Central memory CD8-positive, alpha-beta T cell (primary cell): ENCODE results near the gene IGSF3.
"Not testable (repeated sequence)": the region's sequence is repeated elsewhere in the genome, so short reads cannot be mapped to it uniquely, and the experiment has no call there.

Experiments used
- ATAC-seq: fragments of 150-1000 bp; cut with Tn5 transposase; replicated peaks from 2 replicates; pipeline ENCODE4 v1.10.0; 2022; ENCODE audit warnings: mild to moderate bottlenecking, moderate FRiP score, moderate number of reproducible peaks; ENCODE audit not compliant: poor library complexity, severe bottlenecking; ENCODE audit errors: extremely low read depth
- DNase-seq, 2 donors: peaks; one replicate each; pipeline ENCODE4 v3.0.0; 2021; ENCODE audit warnings: low spot score in 2 of 2
- H3K27ac Mint-ChIP-seq: one replicate; pipeline ENCODE4 v1.8.0; 2022; ENCODE audit warnings: low read depth, mild to moderate bottlenecking, moderate library complexity, mixed read lengths
- H3K27me3 Mint-ChIP-seq: one replicate; pipeline ENCODE4 v1.8.0; 2022; ENCODE audit warnings: mixed read lengths
- H3K36me3 Mint-ChIP-seq: one replicate; pipeline ENCODE4 v1.8.0; 2022; ENCODE audit warnings: mild to moderate bottlenecking, moderate library complexity, mixed read lengths; ENCODE audit not compliant: insufficient read depth
- H3K4me1 Mint-ChIP-seq: one replicate; pipeline ENCODE4 v1.8.0; 2022; ENCODE audit warnings: mixed read lengths
- H3K4me3 Mint-ChIP-seq: one replicate; pipeline ENCODE4 v1.8.0; 2022; ENCODE audit warnings: mild to moderate bottlenecking, moderate library complexity, mixed read lengths
- H3K9me3 Mint-ChIP-seq: one replicate; pipeline ENCODE4 v1.8.0; 2022; ENCODE audit warnings: mixed read lengths

The IGSF3 gene

DNA sequence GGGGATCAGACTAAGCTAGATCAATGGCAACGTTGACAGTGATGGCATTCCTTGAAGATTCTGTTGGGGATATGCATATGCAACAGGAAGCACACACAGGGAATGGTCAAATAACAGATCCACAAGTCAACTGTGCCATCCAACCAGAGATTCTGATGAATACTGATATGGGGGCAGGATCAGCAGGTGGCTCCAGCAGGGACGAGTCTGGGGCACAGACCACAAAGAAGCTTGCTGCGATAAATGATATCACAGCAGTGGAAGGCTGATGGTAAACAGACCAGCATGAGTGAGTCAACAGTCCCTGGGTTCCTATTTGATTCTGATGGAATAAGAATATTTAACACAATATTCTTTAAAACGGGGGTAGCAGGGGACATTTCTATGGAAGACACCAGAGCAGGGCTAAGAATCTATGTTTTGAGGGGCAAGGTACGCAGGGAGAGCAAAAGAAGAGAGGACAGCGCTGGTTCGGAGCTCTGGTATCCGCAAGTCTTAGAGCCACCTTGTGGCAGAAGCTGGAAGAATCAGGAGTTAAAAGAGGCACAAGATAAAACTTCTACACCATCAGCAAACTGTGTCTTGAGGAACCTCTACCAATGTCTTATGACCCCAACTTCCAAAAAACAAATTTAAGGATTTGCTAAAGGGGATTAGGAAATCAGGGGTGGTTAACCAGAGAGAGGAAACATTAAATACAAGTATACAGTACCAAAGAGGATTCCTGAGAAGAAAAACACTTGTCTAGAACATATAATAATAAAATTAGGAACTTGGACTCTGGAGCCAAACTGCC, 71.4 kb downstream of the IGSF3 start:
- peak overlapping the region; percentile 23 for H3K4me3 Mint-ChIP-seq
- not testable (repeated sequence) for H3K27ac Mint-ChIP-seq, H3K36me3 Mint-ChIP-seq, H3K9me3 Mint-ChIP-seq
- peak; percentile 76 for ATAC-seq
- peaks cover 11% of the 10 kb centered on the region for H3K27me3 Mint-ChIP-seq
- H3K4me1 Mint-ChIP-seq: peaks cover 12% of the 10 kb centered on the region
- peak in 1 of 2 donors; percentile 31 for DNase-seq

DNA sequence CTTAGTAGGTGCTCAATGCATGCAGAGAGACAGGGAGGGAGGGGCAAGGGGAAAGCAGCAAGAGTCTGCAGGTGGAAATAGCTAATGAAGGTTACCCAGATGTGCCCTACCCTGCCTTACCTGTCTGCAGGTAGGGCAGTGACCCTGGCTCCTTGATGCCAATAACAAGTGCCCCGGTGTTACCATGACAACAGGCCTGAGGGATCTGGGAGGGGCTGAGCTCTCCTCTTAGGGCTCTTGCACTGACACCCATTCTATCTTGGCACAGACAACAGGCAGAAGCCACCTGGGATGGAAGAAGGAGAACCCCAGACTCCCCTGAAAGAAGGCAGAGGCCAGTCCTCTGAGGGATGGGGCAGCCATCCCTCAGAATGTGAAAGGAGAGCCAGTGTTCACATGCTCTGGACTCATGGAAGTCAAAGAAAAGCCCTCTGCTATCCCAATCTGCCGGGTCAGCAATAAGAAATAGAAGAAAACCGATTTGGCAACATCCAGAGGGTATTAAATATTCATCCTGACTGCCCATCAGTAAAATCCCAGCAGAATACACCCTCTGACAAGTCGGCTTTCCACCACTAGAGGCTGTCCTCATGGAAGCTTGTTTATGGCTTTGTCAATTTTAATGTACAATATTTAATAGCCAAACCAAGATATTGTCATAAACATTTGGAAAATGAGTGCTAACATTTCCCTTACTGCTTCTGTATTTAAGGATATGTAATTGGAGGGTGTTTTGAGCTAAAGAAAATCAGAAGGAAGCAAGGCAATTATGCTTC, 72.3 kb downstream of the IGSF3 start:
- not testable (repeated sequence) for ATAC-seq, DNase-seq, H3K4me3 Mint-ChIP-seq, H3K9me3 Mint-ChIP-seq, H3K27ac Mint-ChIP-seq, H3K36me3 Mint-ChIP-seq
- H3K27me3 Mint-ChIP-seq: peaks cover 11% of the 10 kb centered on the region
- peaks cover 12% of the 10 kb centered on the region for H3K4me1 Mint-ChIP-seq

DNA sequence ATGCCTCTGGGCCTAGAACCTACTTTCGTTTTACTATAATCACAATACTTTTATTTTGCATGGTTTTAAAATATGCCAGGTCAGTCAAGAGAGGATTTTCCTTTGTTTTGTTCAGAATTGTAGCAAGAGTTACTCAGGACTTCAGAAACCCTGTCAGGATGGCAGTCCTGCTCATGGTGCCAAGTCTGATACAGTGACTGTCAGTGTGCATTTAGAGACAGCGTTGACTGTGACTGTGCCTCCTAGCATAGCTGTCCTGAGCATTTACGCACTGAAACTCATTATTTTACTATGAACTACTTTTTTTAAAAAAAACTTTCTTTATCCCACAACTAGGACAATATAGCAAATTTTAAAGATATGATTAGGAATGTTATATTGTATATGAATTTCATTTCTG, 73.6 kb downstream of the IGSF3 start:
- not testable (repeated sequence) for H3K36me3 Mint-ChIP-seq, DNase-seq, H3K4me3 Mint-ChIP-seq, ATAC-seq, H3K9me3 Mint-ChIP-seq, H3K27ac Mint-ChIP-seq
- H3K4me1 Mint-ChIP-seq: peaks cover 12% of the 10 kb centered on the region
- H3K27me3 Mint-ChIP-seq: peaks cover 11% of the 10 kb centered on the region

DNA sequence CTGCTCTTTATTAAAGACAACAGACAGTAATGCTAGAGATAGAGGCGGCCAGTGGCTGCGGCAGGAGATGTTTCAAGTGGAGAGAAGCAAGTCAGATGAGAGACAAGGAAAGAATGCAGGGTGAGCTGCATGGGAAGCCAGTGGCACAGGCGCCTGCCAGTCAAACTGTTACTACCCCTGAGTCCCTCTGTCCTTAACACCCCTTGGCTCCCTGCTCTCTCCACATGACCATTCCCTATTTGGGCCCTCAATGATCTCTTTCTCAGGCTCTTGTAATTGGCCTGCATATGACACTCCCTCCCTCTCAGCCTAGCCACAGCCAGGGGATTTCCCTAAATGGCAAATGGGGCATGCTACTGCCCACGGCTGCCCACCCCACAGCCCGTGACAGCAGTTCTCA, 74.1 kb downstream of the IGSF3 start:
- Mint-ChIP-seq H3K27me3 (peaks cover 11% of the 10 kb centered on the region), H3K4me1 (peaks cover 12% of the 10 kb centered on the region)
- H3K9me3 Mint-ChIP-seq, ATAC-seq, H3K36me3 Mint-ChIP-seq, H3K27ac Mint-ChIP-seq, DNase-seq, H3K4me3 Mint-ChIP-seq: not testable (repeated sequence)

DNA sequence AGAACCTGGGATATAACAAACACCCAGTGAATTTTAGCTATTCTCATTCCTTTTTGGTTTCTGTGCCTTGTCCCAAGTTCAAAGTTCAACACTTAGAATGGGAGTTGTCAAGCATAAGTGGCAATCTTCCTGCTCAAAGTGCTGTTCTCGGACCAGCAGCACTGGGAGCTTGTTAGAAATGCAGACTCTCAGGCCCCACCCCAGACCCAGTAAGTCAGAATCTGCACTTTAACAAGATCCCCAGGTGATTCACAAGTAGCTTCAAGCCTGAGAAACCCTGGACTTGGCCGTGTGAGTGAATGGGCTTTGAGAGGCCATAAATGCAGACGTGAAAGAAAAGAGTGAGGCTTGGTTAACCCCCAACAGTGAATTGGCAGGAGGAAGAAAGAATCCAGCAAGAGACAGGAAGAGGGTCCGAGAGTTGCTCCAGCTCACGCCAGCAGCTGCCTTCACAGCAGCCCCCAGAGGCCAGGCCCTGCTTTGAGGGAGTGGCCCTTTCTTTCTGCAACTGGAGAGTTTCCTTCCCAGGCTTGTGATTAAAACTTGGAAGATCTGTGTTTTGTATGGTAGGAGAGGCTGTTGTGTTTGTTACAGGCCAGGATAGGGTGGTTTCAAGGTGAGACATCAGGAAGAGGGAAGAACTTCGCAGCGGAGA, 75.5 kb downstream of the IGSF3 start:
- peaks cover 12% of the 10 kb centered on the region for H3K4me1 Mint-ChIP-seq
- H3K9me3 Mint-ChIP-seq, DNase-seq, H3K27ac Mint-ChIP-seq, H3K36me3 Mint-ChIP-seq, H3K4me3 Mint-ChIP-seq, ATAC-seq: not testable (repeated sequence)
- H3K27me3 Mint-ChIP-seq: peaks cover 11% of the 10 kb centered on the region

DNA sequence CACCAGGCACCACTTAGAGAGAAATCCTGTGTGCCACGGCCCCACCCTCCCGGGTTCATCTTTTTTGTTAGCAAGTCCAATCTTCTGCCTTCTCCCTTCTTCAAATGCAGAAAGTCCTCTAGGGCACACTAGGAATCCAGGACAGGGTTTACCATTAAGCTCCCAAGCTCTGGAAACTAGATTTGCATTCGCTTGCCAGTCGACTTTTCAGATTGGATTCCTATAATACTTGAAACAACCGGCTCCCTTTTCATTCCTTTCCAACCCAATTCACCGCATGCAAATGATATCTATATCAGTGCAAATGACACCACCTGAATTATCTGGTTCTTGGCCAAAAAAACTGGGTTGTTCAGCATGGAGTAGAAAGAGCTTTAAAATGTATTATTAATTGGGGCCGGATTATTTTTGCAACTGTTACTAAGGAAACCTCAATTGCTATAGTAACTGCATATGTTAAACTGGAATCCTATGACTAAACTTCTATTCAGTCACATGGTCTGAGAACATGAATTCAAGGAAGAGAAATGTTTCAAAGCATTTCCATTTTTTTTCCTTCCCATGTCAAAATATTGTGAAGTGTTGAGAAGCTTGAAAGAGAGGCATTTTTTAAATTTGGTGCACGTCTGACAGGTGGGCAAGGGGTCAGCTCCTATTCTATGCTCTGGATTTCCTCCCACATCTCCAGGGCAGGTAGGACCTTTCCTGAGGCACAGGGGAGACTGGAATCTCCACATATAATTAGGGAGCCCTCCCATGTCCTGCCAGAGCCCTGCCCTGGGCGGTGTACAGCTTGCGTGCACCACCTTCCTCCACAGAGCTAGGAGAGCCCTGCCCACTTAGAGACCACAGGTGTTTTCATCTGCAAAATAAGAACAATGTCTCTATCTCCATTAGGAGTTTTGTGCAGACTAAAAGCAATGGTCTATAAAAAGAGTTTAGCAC, 76.3 kb downstream of the IGSF3 start:
- DNase-seq, H3K4me3 Mint-ChIP-seq, H3K9me3 Mint-ChIP-seq, H3K36me3 Mint-ChIP-seq, ATAC-seq, H3K27ac Mint-ChIP-seq, H3K4me1 Mint-ChIP-seq: not testable (repeated sequence)
- peaks cover 11% of the 10 kb centered on the region for H3K27me3 Mint-ChIP-seq

DNA sequence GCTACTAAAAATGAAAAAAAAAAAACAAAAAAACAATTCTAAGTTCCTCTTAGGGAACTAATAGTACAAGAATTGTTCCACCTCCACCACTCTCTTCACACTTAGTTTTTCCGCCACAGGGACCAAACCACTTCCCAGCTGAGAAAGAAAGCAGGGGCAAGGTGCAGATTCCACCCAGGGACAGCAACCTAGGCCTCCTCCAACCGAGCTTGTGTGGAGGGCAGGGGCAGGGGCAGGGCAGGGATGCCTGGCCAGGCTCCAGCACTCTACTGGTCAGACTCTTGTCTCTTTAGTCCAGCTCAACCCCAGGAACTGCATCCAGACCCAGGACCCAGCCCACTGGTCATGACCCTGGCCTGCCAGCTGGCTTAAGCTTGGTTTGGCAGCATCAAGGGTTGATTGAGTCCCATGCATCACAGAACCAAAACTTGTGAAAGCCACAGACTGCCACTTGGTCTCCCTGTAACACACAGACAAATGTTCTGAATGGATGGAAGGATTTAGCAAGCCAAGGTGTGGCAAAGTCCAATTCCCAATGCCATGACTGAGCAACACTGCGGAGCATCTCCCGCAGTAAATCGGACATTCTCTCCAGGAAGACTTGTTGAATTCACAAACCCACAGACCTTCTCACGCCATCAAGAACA, 77.1 kb downstream of the IGSF3 start:
- not testable (repeated sequence) for H3K9me3 Mint-ChIP-seq, H3K4me3 Mint-ChIP-seq, H3K27me3 Mint-ChIP-seq, DNase-seq, ATAC-seq, H3K4me1 Mint-ChIP-seq, H3K27ac Mint-ChIP-seq, H3K36me3 Mint-ChIP-seq

DNA sequence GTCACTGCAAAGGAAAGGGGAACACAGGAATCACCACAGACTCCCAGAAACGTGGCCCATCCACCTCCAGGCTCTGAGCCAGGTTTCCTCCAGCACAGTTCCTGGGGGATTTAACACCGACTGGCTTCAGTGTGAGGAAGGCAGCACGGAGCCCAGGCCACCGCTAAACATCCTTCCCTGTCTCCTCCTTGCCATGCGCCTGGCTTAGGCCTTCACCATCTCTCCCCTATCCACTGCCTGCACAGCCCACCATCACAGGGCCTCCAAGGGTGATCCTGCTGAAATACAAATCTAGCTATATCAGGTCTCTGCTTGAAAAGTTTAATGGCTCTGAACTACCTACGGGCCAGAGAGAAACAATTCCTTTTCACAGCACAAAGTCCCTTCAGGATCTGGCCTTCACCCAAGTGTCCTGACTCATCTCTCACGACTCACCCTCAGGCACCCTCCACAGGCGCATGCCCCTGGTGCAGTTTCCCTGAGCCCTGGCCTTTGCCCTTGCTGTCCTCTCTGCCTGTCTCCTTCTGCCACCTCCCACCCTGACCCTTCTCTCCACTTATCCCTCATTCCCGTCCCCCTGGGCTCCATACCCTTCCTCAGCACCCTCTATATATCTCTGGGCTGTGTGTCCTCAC, 78.3 kb downstream of the IGSF3 start:
- not testable (repeated sequence) for H3K36me3 Mint-ChIP-seq, H3K4me3 Mint-ChIP-seq, H3K4me1 Mint-ChIP-seq, DNase-seq, H3K27me3 Mint-ChIP-seq, ATAC-seq, H3K27ac Mint-ChIP-seq, H3K9me3 Mint-ChIP-seq

DNA sequence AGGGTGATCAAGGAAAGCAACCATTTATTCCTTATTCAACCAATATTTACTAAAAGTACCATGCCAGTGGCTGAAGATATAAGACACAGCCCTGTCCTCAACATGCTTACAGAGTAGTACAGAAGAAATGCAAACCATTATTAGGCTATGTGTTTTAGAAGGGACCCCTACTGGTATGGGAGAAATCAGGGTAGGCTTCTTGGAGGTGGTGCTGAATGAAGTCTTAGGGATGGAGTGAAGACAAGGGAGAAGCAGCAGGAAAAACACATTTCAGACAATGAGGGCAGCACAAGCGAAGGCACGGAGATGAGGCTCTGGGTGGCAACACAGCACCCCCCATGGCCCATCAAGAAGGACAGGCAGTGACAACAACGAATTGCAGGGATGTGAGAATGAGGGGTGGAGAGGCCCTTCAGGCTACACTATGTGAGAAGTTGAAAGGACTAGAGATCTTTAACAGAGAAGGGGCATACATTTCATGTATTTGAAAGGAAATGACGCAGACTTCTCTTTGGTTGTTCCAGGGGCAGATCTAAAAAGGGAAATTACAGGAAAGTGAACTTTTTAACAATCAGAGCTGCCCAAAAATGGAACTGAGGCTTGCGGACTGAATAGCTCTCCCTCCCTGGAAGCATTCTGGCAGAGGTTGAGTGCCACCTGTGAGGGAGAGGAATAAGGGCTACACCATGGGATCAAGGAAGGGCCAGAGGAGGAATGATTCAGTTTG, 79.9 kb downstream of the IGSF3 start:
- no peak for ATAC-seq
- no peak for DNase-seq
- no peaks in the 10 kb centered on the region for H3K36me3 Mint-ChIP-seq
- no peaks in the 10 kb centered on the region for H3K9me3 Mint-ChIP-seq
- no peak overlapping the region for H3K4me3 Mint-ChIP-seq
- no peak overlapping the region for H3K27ac Mint-ChIP-seq
- no peaks in the 10 kb centered on the region for H3K27me3 Mint-ChIP-seq
- H3K4me1 Mint-ChIP-seq: no peaks in the 10 kb centered on the region

DNA sequence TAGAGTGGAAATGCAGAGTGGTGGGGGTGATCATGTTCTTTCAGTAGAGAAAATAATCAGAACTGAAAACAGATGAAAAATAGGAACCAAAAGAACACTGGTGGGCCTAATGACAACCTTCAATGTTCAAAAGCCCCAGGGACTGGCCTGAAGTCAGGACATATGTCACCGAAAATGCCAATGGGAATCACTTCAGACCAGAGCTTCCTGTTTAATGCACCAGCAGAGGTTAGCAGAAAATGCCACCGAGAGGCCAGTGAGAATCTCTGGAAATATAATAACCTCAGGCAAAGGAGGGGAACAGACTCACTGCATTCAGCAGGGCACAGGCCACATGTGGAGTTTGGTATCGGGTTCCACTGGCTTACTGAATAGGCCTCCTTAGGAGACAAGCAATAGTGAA, 80.8 kb downstream of the IGSF3 start:
- no peaks in the 10 kb centered on the region for H3K36me3 Mint-ChIP-seq
- no peaks in the 10 kb centered on the region for H3K27me3 Mint-ChIP-seq
- DNase-seq: no peak
- H3K4me1 Mint-ChIP-seq: no peaks in the 10 kb centered on the region
- ATAC-seq: no peak
- H3K27ac Mint-ChIP-seq: no peak overlapping the region
- H3K4me3 Mint-ChIP-seq: no peak overlapping the region
- H3K9me3 Mint-ChIP-seq: no peaks in the 10 kb centered on the region

DNA sequence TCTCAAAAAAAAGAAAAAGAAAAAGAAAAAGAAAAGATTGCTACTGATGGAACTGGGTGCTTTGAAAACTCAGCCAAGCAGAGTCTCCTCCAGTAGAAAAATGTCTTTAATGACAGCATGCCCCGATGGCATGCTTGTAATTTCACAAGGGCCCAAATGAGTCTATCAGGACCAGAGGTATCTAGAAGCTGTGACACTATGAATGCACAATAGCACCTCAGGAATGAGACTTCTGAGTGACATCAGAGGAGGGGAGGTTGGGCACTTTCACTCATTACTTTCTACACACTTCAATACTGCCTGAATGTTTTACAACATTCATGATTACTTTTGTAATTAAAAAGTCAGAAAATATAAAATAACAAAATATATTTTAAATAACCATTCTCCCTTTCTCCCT, 81.6 kb downstream of the IGSF3 start:
- ATAC-seq (no peak), DNase-seq (no peak)
- Mint-ChIP-seq H3K4me1 (no peaks in the 10 kb centered on the region), H3K9me3 (no peaks in the 10 kb centered on the region), H3K27me3 (no peaks in the 10 kb centered on the region), H3K4me3 (no peak overlapping the region), H3K36me3 (no peaks in the 10 kb centered on the region), H3K27ac (no peak overlapping the region)
